HG03575 (cell line): ENCODE measurements around the gene GIGYF2.
"Not testable (repeated sequence)": the region's sequence is repeated elsewhere in the genome, so short reads cannot be mapped to it uniquely, and the experiment has no call there.

Experiments used
- ATAC-seq: cut with Tn5 transposase; IDR thresholded peaks from one replicate; pipeline ENCODE4 v1.9.1; 2021; ENCODE audit not compliant: unreplicated experiment, insufficient number of reproducible peaks, low FRiP score; ENCODE audit errors: extremely low read depth

GIGYF2 gene

GRCh38 chr2:232697059-232697806 lies at the start of gene GIGYF2:
Gene GIGYF2, plus strand, starts transcription at chr2:232697331. Its CDS starts 37,867 bp downstream, at chr2:232735198.
- ATAC-seq: no peak

GRCh38 chr2:232649033-232649432 lies 48.1 kb upstream of the GIGYF2 start:
- ATAC-seq: no peak

- no peak for ATAC-seq
Measured at GRCh38 chr2:232652505-232652851, 44.7 kb upstream of the GIGYF2 start.

GRCh38 chr2:232653441-232653840 lies 43.7 kb upstream of the GIGYF2 start:
- no peak for ATAC-seq

- ATAC-seq: no peak
Measured at GRCh38 chr2:232655392-232655791, 41.7 kb upstream of the GIGYF2 start.

- no peak for ATAC-seq
Measured at GRCh38 chr2:232658217-232658785, 38.8 kb upstream of the GIGYF2 start.

- ATAC-seq: no peak
Measured at GRCh38 chr2:232659359-232659758, 37.8 kb upstream of the GIGYF2 start.

GRCh38 chr2:232662486-232663260 lies 34.5 kb upstream of the GIGYF2 start:
- ATAC-seq: no peak

- ATAC-seq: no peak
Measured at GRCh38 chr2:232666051-232666805, 30.9 kb upstream of the GIGYF2 start.

GRCh38 chr2:232667989-232668583 lies 29.0 kb upstream of the GIGYF2 start:
- no peak for ATAC-seq

- ATAC-seq: no peak
Measured at GRCh38 chr2:232668805-232669444, 28.2 kb upstream of the GIGYF2 start.

GRCh38 chr2:232672588-232672987 lies 24.5 kb upstream of the GIGYF2 start:
- ATAC-seq: no peak

GRCh38 chr2:232674491-232674890 lies 22.6 kb upstream of the GIGYF2 start:
- ATAC-seq: no peak

- no peak for ATAC-seq
Measured at GRCh38 chr2:232675381-232675780, 21.8 kb upstream of the GIGYF2 start.

- ATAC-seq: no peak
Measured at GRCh38 chr2:232680006-232680405, 17.1 kb upstream of the GIGYF2 start.

- ATAC-seq: no peak
Measured at GRCh38 chr2:232681527-232681926, 15.6 kb upstream of the GIGYF2 start.

GRCh38 chr2:232683368-232683767 lies 13.8 kb upstream of the GIGYF2 start:
- no peak for ATAC-seq

- ATAC-seq: not testable (repeated sequence)
Measured at GRCh38 chr2:232685391-232685790, 11.7 kb upstream of the GIGYF2 start.
